Astrocyte (in vitro differentiated cells and primary cell): ENCODE data around the gene C19orf12. TPM values are rescaled to one million over a fixed set of nuclear protein-coding genes. Genes with fewer than 3 reads are reported as not detected.
A peak's percentile ranks its signal among the peaks of the same experiment; 100 is the strongest.

Experiments
- DNase-seq: peaks from one replicate; pipeline ENCODE4 v3.0.0-alpha.2; 2010; ENCODE audit warnings: low read depth
- FAIRE-seq: peaks from 2 replicates; lab custom pipeline; 2011; peaks lifted over from hg19 to GRCh38; lab: Jason Lieb, UNC
- H2AFZ ChIP-seq: 2 replicates; pipeline ENCODE4 v1.6.0; 2012; ENCODE audit warnings: low read depth, low read length, inconsistent platforms
- H3K27ac ChIP-seq: 2 replicates; pipeline ENCODE4 v1.5.1; 2011; ENCODE audit warnings: low read depth, low read length, inconsistent platforms
- H3K27me3 ChIP-seq: 2 replicates; pipeline ENCODE4 v1.6.0; 2011; ENCODE audit warnings: low read length, inconsistent platforms; ENCODE audit not compliant: insufficient read depth
- H3K36me3 ChIP-seq: 2 replicates; pipeline ENCODE4 v1.5.1; 2011; ENCODE audit warnings: low read length, inconsistent platforms; ENCODE audit not compliant: insufficient read depth
- H3K4me1 ChIP-seq: 2 replicates; pipeline ENCODE4 v1.5.1; 2011; ENCODE audit warnings: low read length, inconsistent platforms; ENCODE audit not compliant: insufficient read depth
- H3K4me2 ChIP-seq: 2 replicates; pipeline ENCODE4 v1.6.0; 2012; ENCODE audit warnings: low read length, inconsistent platforms
- H3K4me3 ChIP-seq: 2 replicates; pipeline ENCODE4 v1.5.1; 2011; ENCODE audit warnings: low read depth, mild to moderate bottlenecking, low read length, inconsistent platforms; ENCODE audit not compliant: insufficient read depth
- H3K79me2 ChIP-seq: 2 replicates; pipeline ENCODE4 v1.6.0; 2012; ENCODE audit warnings: mild to moderate bottlenecking, low read length, inconsistent platforms; ENCODE audit not compliant: insufficient read depth
- H3K9ac ChIP-seq: 2 replicates; pipeline ENCODE4 v1.6.0; 2012; ENCODE audit warnings: mild to moderate bottlenecking, low read length, inconsistent platforms
- H3K9me3 ChIP-seq: 2 replicates; pipeline ENCODE4 v1.5.1; 2012; ENCODE audit warnings: low read depth, mild to moderate bottlenecking, low read length, inconsistent platforms; ENCODE audit not compliant: insufficient read depth
- H4K20me1 ChIP-seq: 2 replicates; pipeline ENCODE4 v1.6.0; 2012; ENCODE audit warnings: low read length, inconsistent platforms; ENCODE audit not compliant: insufficient read depth
- H3K27ac Mint-ChIP-seq: one replicate; pipeline ENCODE4 v1.8.0; 2021; ENCODE audit warnings: mild to moderate bottlenecking, mixed read lengths; ENCODE audit not compliant: unreplicated experiment
- H3K27me3 Mint-ChIP-seq: one replicate; pipeline ENCODE4 v1.8.0; 2021; ENCODE audit warnings: low read depth, mixed read lengths; ENCODE audit not compliant: unreplicated experiment
- H3K36me3 Mint-ChIP-seq: one replicate; pipeline ENCODE4 v1.8.0; 2021; ENCODE audit warnings: low read depth, mixed read lengths; ENCODE audit not compliant: unreplicated experiment
- H3K4me1 Mint-ChIP-seq: one replicate; pipeline ENCODE4 v1.8.0; 2021; ENCODE audit warnings: low read depth, mixed read lengths; ENCODE audit not compliant: unreplicated experiment
- H3K4me3 Mint-ChIP-seq: one replicate; pipeline ENCODE4 v1.8.0; 2021; ENCODE audit warnings: mild to moderate bottlenecking, moderate library complexity, mixed read lengths; ENCODE audit not compliant: unreplicated experiment
- H3K9me3 Mint-ChIP-seq: one replicate; pipeline ENCODE4 v1.8.0; 2021; ENCODE audit warnings: mild to moderate bottlenecking, mixed read lengths; ENCODE audit not compliant: unreplicated experiment
- EZH2 ChIP-seq: IDR thresholded peaks from 2 replicates; pipeline ENCODE4 v1.6.1; 2012; ENCODE audit warnings: mild to moderate bottlenecking, low read length, inconsistent platforms; ENCODE audit not compliant: insufficient read depth
- total RNA-seq: library from RNA; stranded (reverse); gene quantifications from 2 replicates; pipeline ENCODE4 v1.2.1, GENCODE V29; 2021
- TF ChIP-seq, protein P1 (sequence below): IDR thresholded peaks from 2 replicates; pipeline ENCODE4 v1.5.1; 2011; ENCODE audit warnings: low read depth, mild to moderate bottlenecking, inconsistent platforms, low read length, moderate library complexity; ENCODE audit not compliant: insufficient read depth

C19orf12 gene
- total RNA-seq, 1 donor from 2014 or later: 38.7 TPM

- Histone ChIP-seq H3K9ac (no peak overlapping the region), H3K79me2 (peaks cover 52% of the 10 kb centered on the region), H3K27me3 (no peaks in the 10 kb centered on the region), H3K27ac (no peak overlapping the region), H2AFZ (no peak overlapping the region), H3K36me3 (peaks cover 4% of the 10 kb centered on the region), H4K20me1 (peaks cover 57% of the 10 kb centered on the region), H3K9me3 (no peaks in the 10 kb centered on the region), H3K4me1 (no peaks in the 10 kb centered on the region), H3K4me2 (no peak overlapping the region), H3K4me3 (no peak overlapping the region)
- no peaks in the 10 kb centered on the region for H3K27me3 Mint-ChIP-seq
- peaks cover 19% of the 10 kb centered on the region for H3K4me1 Mint-ChIP-seq
- peak overlapping the region; percentile 26 for H3K27ac Mint-ChIP-seq
- DNase-seq (no peak), FAIRE-seq (no peak)
- no peaks in the 10 kb centered on the region for H3K9me3 Mint-ChIP-seq
- H3K36me3 Mint-ChIP-seq: peaks cover 10% of the 10 kb centered on the region
- no peak overlapping the region for H3K4me3 Mint-ChIP-seq
- no peak for TF ChIP-seq EZH2
- TF ChIP-seq, protein P1, sequence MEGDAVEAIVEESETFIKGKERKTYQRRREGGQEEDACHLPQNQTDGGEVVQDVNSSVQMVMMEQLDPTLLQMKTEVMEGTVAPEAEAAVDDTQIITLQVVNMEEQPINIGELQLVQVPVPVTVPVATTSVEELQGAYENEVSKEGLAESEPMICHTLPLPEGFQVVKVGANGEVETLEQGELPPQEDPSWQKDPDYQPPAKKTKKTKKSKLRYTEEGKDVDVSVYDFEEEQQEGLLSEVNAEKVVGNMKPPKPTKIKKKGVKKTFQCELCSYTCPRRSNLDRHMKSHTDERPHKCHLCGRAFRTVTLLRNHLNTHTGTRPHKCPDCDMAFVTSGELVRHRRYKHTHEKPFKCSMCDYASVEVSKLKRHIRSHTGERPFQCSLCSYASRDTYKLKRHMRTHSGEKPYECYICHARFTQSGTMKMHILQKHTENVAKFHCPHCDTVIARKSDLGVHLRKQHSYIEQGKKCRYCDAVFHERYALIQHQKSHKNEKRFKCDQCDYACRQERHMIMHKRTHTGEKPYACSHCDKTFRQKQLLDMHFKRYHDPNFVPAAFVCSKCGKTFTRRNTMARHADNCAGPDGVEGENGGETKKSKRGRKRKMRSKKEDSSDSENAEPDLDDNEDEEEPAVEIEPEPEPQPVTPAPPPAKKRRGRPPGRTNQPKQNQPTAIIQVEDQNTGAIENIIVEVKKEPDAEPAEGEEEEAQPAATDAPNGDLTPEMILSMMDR: no peak
Observed at GRCh38 chr19:29708554-29709439, 6.3 kb downstream of the C19orf12 start.

- no peak overlapping the region for H3K4me3 ChIP-seq
- H3K79me2 ChIP-seq: peaks cover 33% of the 10 kb centered on the region
- no peak overlapping the region for H3K27ac ChIP-seq
- no peak overlapping the region for H3K4me2 ChIP-seq
- FAIRE-seq (no peak), DNase-seq (no peak)
- H2AFZ ChIP-seq: no peak overlapping the region
- Mint-ChIP-seq H3K27ac (peak overlapping the region; percentile 41), H3K36me3 (peaks cover 13% of the 10 kb centered on the region), H3K27me3 (no peaks in the 10 kb centered on the region), H3K9me3 (no peaks in the 10 kb centered on the region), H3K4me3 (no peak overlapping the region), H3K4me1 (peaks cover 15% of the 10 kb centered on the region)
- H3K36me3 ChIP-seq: peaks cover 4% of the 10 kb centered on the region
- H3K9me3 ChIP-seq: no peaks in the 10 kb centered on the region
- H3K27me3 ChIP-seq: no peaks in the 10 kb centered on the region
- TF ChIP-seq, protein P1: no peak
- TF ChIP-seq EZH2: no peak
- H3K4me1 ChIP-seq: no peaks in the 10 kb centered on the region
- no peak overlapping the region for H3K9ac ChIP-seq
- peaks cover 42% of the 10 kb centered on the region for H4K20me1 ChIP-seq
Observed at GRCh38 chr19:29706635-29707034, 8.4 kb downstream of the C19orf12 start.

- FAIRE-seq: no peak
- H3K4me1 ChIP-seq: no peaks in the 10 kb centered on the region
- Mint-ChIP-seq H3K27ac (no peak overlapping the region), H3K4me1 (peaks cover 15% of the 10 kb centered on the region), H3K4me3 (no peak overlapping the region), H3K27me3 (no peaks in the 10 kb centered on the region), H3K36me3 (peaks cover 13% of the 10 kb centered on the region), H3K9me3 (no peaks in the 10 kb centered on the region)
- H3K79me2 ChIP-seq: peaks cover 26% of the 10 kb centered on the region
- H3K4me2 ChIP-seq: no peak overlapping the region
- H3K27ac ChIP-seq: no peak overlapping the region
- peaks cover 4% of the 10 kb centered on the region for H3K36me3 ChIP-seq
- no peak overlapping the region for H2AFZ ChIP-seq
- DNase-seq: no peak
- no peak overlapping the region for H3K4me3 ChIP-seq
- no peak for TF ChIP-seq EZH2
- TF ChIP-seq, protein P1: no peak
- H3K9ac ChIP-seq: no peak overlapping the region
- H3K27me3 ChIP-seq: no peaks in the 10 kb centered on the region
- peaks cover 40% of the 10 kb centered on the region for H4K20me1 ChIP-seq
- no peaks in the 10 kb centered on the region for H3K9me3 ChIP-seq
Observed at GRCh38 chr19:29705706-29706105, 9.4 kb downstream of the C19orf12 start.
